Psoas muscle (tissue), 8 donors: ENCODE data around the gene ARMCX6. TPM values are rescaled to one million over a fixed set of nuclear protein-coding genes. Genes with fewer than 3 reads are reported as not detected.
"Not testable (repeated sequence)": the region's sequence is repeated elsewhere in the genome, so short reads cannot be mapped to it uniquely, and the experiment has no call there.

ENCODE experiments used
- ATAC-seq, 4 donors: fragments of 200-7000 bp; cut with Tn5 transposase; one replicate each; pipeline ENCODE4 v1.9.1; 2020; ENCODE audit warnings: moderate library complexity in 3 of 4, mild to moderate bottlenecking in 2 of 4
- DNase-seq, 2 donors: peaks; one replicate each; pipeline ENCODE4 v3.0.0-alpha.2; 2020
- H3K27ac ChIP-seq: fragments of 200-600 bp; one replicate; pipeline ENCODE4 v1.8.0; 2022
- H3K27me3 ChIP-seq, 3 donors: fragments of 200-600 bp in 1 of 3; one replicate each; pipeline versions ENCODE4 v1.6.1 to v1.8.0; 2013 to 2022; ENCODE audit warnings: low read length in 2 of 3, mild to moderate bottlenecking in 2 of 3, moderate library complexity in 1 of 3; ENCODE audit not compliant: insufficient read depth in 3 of 3
- H3K36me3 ChIP-seq, 2 donors: fragments of 200-600 bp in 1 of 2; one replicate each; pipeline versions ENCODE4 v1.6.1 to v1.8.0; 2013 to 2022; ENCODE audit warnings: low read depth in 1 of 2, mild to moderate bottlenecking in 1 of 2, moderate library complexity in 1 of 2; ENCODE audit not compliant: insufficient read depth in 1 of 2
- H3K4me1 ChIP-seq: fragments of 200-600 bp; one replicate; pipeline ENCODE4 v1.8.0; 2022
- H3K4me3 ChIP-seq: fragments of 200-600 bp; one replicate; pipeline ENCODE4 v1.8.0; 2022; ENCODE audit warnings: mild to moderate bottlenecking
- H3K9me3 ChIP-seq: fragments of 200-600 bp; one replicate; pipeline ENCODE4 v1.8.0; 2022
- WGBS, 3 donors: extraction: QIAGEN DNeasy Blood & Tissue Kit; methylation state at CpG; one replicate each; pipeline versions ENCODE4 v1.1.6 to v1.1.7; 2013; 5-methylcytosine and 5-hydroxymethylcytosine counted together
- intact Hi-C, 2 donors: fragments of 100-400 bp; cut with DNase I; formaldehyde crosslinking; loops; one replicate each; pipeline versions ENCODE4 v1.11.0 to v1.14.2; 2022
- polyA plus RNA-seq, 3 donors: library from polyadenylated mRNA; stranded (reverse); fragments of 200-250 nt; gene quantifications; one replicate each; pipeline ENCODE4 v1.2.3, GENCODE V29; 2013
- total RNA-seq, 4 donors: library from RNA; stranded (reverse); fragmentation: NEBNext Ultra II Directional in 2 of 4; extraction: Animal tissue kit (Norgen Biotek cat#: 25700) in 2 of 4; gene quantifications; one replicate each; pipeline versions ENCODE4 v1.2.1 to v1.2.4, GENCODE V29; 2021 to 2023
- TF ChIP-seq, protein P1 (sequence below): fragments of 200-600 bp; IDR thresholded peaks from one replicate; pipeline ENCODE4 v1.8.0; 2022; ENCODE audit warnings: antibody characterized with exemption
- donor health status: healthy with polysubstance abuse.
- donor health status: DM: no; HTN: no; CAD: no; lungs with moderate emphysema.
- donor health status: Bipolar disorder and iron deficiency.
- donor health status: healthy.
- donor health status: DM: yes; HTN: yes; CAD: no.
- donor health status: DM: no; HTN: no; CAD: no.
- donor health status: DM: no; HTN: no; CAD: no.
- donor health status: DM: yes; HTN: yes; CAD: no.

The ARMCX6 gene
- total and polyA plus RNA-seq, 7 donors, result 10.1 to 35.6 (median 20.1) TPM

DNA sequence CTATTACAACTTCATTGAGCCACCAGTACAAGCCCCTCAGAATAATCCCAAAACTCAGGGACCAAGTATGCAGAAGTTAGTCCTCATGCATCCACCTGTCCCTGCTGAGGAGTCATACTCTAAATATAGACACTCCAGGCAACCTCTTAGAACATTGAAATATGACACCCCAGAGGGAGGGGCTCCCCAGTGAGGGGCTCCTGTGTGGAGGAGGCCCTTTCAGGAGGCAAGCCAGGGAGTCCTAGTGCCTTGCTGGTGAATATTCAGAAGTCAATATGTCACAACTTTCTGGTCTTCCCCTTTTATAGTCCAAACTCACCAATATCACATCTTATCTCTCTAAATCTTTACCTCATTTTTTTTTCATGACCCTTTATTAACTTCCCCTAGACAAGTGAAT, 1.6 kb upstream of the ARMCX6 start:
- intact Hi-C loops, result loop anchor here in 1 of 2 donors (5.0 kb wide), 1 partner anchor 178 kb away; no protein-coding TSS in a partner anchor
- no peak overlapping the region for H3K4me3 ChIP-seq
- TF ChIP-seq, protein P1, sequence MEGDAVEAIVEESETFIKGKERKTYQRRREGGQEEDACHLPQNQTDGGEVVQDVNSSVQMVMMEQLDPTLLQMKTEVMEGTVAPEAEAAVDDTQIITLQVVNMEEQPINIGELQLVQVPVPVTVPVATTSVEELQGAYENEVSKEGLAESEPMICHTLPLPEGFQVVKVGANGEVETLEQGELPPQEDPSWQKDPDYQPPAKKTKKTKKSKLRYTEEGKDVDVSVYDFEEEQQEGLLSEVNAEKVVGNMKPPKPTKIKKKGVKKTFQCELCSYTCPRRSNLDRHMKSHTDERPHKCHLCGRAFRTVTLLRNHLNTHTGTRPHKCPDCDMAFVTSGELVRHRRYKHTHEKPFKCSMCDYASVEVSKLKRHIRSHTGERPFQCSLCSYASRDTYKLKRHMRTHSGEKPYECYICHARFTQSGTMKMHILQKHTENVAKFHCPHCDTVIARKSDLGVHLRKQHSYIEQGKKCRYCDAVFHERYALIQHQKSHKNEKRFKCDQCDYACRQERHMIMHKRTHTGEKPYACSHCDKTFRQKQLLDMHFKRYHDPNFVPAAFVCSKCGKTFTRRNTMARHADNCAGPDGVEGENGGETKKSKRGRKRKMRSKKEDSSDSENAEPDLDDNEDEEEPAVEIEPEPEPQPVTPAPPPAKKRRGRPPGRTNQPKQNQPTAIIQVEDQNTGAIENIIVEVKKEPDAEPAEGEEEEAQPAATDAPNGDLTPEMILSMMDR, result no peak
- DNase-seq (no peak), ATAC-seq (peak; percentile 63 to 77 (median 70))
- no peaks in the 10 kb centered on the region for H3K27me3 ChIP-seq
- H3K27ac ChIP-seq, result peak overlapping the region; percentile 44
- H3K9me3 ChIP-seq, result no peaks in the 10 kb centered on the region
- H3K4me1 ChIP-seq, result peaks cover 5% of the 10 kb centered on the region
- H3K36me3 ChIP-seq, result no peaks in the 10 kb centered on the region

DNA sequence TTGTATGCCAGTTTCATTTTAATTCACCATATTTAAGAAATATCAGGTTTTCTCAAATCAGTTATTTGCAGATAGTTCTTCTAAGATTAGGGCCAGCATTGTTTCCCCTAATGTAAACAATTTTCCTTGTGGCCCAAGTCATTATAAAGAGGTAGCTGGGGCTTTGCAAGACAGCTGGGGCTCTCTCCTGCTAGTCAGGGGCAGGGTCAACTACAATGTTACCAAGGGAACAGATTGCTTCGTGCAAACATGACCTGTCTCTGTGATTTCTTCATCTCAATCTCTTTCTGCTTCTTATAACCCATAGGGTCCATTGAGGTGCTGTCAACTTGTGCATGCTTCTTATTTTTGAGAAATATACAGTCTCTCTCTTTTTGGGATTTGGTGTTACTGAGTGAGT, 12.1 kb downstream of the ARMCX6 start:
- Histone ChIP-seq H3K36me3 (no peaks in the 10 kb centered on the region), H3K4me3 (no peak overlapping the region), H3K27me3 (peaks cover 0 to 26% (median 0%) of the 10 kb centered on the region in 3 donors), H3K4me1 (no peaks in the 10 kb centered on the region), H3K9me3 (no peaks in the 10 kb centered on the region), H3K27ac (no peak overlapping the region)
- intact Hi-C loops, result no loop called here
- WGBS, 3 donors, result 11 to 24% (median 14%) methylated on average over 1 of the region's 1 CpG
- TF ChIP-seq, protein P1, result no peak
- ATAC-seq, result no peak
- no peak for DNase-seq

DNA sequence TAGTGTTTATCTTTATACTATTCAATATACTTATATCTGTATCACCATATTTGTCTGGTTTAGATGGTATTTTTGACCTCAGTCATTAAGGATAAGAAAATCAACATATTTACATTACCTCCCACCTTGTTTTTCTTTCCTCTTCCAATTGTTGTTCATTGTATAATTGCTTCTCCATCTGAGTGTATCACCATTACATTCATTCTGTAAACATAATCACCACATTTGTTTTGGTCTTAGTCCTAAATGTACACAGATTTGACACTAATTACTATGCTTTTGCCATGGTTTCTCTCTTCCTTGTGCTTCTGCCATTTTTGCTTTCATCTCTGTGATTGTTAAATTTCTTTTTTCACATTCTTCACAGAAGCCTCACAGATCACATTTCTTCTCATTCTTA, 12.7 kb downstream of the ARMCX6 start:
- H3K9me3 ChIP-seq, result no peaks in the 10 kb centered on the region
- ATAC-seq (no peak), DNase-seq (no peak)
- TF ChIP-seq, protein P1, result no peak
- no peak overlapping the region for H3K4me3 ChIP-seq
- no peaks in the 10 kb centered on the region for H3K4me1 ChIP-seq
- H3K27ac ChIP-seq, result no peak overlapping the region
- H3K36me3 ChIP-seq, result no peaks in the 10 kb centered on the region
- intact Hi-C loops, result no loop called here
- H3K27me3 ChIP-seq, result peaks cover 0 to 22% (median 0%) of the 10 kb centered on the region in 3 donors

DNA sequence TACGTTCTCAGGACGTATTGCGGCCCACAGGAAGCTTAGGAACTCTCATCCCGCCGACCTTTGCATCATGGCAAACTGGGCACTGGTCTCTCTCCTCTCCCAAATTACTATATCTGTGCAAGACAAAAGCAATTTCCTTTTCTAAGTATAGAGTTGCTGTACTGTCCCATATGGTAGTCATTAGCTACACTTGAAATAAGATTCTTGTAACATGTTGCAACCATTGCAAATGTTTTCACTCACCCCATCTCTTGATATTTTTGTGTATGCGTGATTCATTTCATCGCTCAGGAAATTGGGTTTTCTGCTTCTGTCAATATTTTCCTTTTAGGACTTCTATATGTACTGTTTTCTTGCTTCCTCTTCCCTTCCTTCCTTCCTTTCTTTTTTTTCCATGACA, 15.7 kb downstream of the ARMCX6 start:
- TF ChIP-seq, protein P1, result no peak
- H3K4me1 ChIP-seq, result no peaks in the 10 kb centered on the region
- intact Hi-C loops, result no loop called here
- ATAC-seq, result no peak
- WGBS, 3 donors, result 54 to 84% (median 61%) methylated on average over 2 to 4 of the region's 7 CpGs
- DNase-seq, result no peak
- H3K4me3 ChIP-seq, result no peak overlapping the region
- H3K27ac ChIP-seq, result no peak overlapping the region
- H3K36me3 ChIP-seq, result no peaks in the 10 kb centered on the region
- peaks cover 0 to 17% (median 0%) of the 10 kb centered on the region in 3 donors for H3K27me3 ChIP-seq
- no peaks in the 10 kb centered on the region for H3K9me3 ChIP-seq

DNA sequence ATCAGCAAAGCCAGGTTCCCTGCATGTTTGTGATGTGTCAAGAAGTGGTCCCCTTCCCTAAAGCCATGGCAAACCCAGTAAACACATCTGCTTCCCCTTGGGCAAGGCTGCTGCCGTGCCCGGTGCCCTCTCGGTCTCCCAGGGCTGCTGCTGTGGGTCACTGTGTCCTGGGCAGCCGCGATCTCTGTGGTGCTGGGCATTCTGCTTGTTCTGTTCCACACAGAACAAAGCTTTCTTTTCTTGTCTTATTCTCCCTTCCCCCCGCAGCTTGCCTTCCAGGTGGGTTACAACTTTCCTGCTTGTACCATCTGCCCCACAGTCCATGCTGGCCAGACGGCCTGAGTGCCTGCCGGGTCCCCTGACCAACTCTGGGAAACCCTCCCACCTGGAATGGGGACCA, 18.2 kb downstream of the ARMCX6 start:
- H3K4me1 ChIP-seq, H3K4me3 ChIP-seq, H3K27ac ChIP-seq, ATAC-seq, H3K9me3 ChIP-seq, H3K36me3 ChIP-seq, DNase-seq: not testable (repeated sequence)
- whole genome bisulfite sequencing, 3 donors, result 80 to 88% (median 87%) methylated on average over 2 to 5 of the region's 8 CpGs
- intact Hi-C loops, result loop anchor here in 1 of 2 donors (5.0 kb wide), 1 partner anchor 203 kb away; no protein-coding TSS in a partner anchor
- H3K27me3 ChIP-seq, result peaks cover 0 to 25% (median 0%) of the 10 kb centered on the region in 3 donors
